Activated CD8-positive, alpha-beta memory T cell treated with anti-CD3 and anti-CD28 coated beads, Interleukin-2, amount 10 ng/mL, durations not matched to agents 7 days and 5 days (primary cell): ENCODE measurements around the gene HLCS. TPM values are rescaled to one million over a fixed set of nuclear protein-coding genes. Genes with fewer than 3 reads are reported as not detected.

Source experiments
- ATAC-seq: fragments of 150-1000 bp; cut with Tn5 transposase; one replicate; pipeline ENCODE4 v1.10.0; 2021; ENCODE audit warnings: moderate library complexity
- CTCF ChIA-PET: fragments of 350-600 bp; sonication (Branson Sonifier 250); formaldehyde crosslinking; loops from one replicate; lab custom pipeline; 2021; ENCODE audit warnings: antibody characterized with exemption; lab: Charles Lee
- DNase-seq: peaks from one replicate; pipeline ENCODE4 v3.0.0-alpha.2; 2020
- H3K27ac Mint-ChIP-seq: one replicate; pipeline ENCODE4 v1.8.0; 2021; ENCODE audit warnings: mild to moderate bottlenecking, mixed read lengths
- H3K27me3 Mint-ChIP-seq: one replicate; pipeline ENCODE4 v1.8.0; 2021; ENCODE audit warnings: mixed read lengths
- H3K36me3 Mint-ChIP-seq: one replicate; pipeline ENCODE4 v1.8.0; 2021; ENCODE audit warnings: mild to moderate bottlenecking, mixed read lengths
- H3K4me1 Mint-ChIP-seq: one replicate; pipeline ENCODE4 v1.8.0; 2021; ENCODE audit warnings: mixed read lengths
- H3K4me3 Mint-ChIP-seq: one replicate; pipeline ENCODE4 v1.8.0; 2021; ENCODE audit warnings: mild to moderate bottlenecking, moderate library complexity, mixed read lengths
- H3K9me3 Mint-ChIP-seq: one replicate; pipeline ENCODE4 v1.8.0; 2022; ENCODE audit warnings: low read depth, mixed read lengths
- total RNA-seq, 2 experiments: library from RNA; stranded (reverse); gene quantifications; one replicate each; pipeline ENCODE4 v1.2.3, GENCODE V29; 2021

The HLCS gene
- total RNA-seq, 2 experiments from 2014 or later: 14.2 to 16.2 TPM

DNA sequence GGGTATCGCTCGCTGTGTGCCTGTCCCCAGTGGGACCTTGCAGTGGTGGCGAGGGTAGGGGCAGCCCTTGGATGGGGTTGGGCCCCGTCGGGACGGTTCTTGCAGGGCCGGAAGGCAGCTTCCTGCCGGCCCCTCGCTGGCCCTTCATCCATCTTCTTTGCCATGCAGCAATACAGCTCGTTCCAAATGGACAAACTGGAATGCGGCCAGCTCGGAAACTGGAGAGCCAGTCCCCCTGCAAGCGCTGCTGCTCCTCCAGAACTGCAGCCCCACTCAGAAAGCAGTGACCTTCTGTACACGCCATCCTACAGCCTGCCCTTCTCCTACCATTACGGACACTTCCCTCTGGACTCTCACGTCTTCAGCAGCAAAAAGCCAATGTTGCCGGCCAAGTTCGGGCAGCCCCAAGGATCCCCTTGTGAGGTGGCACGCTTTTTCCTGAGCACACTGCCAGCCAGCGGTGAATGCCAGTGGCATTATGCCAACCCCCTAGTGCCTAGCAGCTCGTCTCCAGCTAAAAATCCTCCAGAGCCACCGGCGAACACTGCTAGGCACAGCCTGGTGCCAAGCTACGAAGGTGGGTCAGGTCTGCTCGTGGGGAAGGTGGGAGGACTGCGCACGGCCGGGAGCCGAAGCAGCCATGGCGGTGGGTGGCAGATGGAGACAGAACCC lies 221.8 kb downstream of the HLCS start:
- DNase-seq (no peak), ATAC-seq (no peak)
- Mint-ChIP-seq H3K27me3 (peaks cover 57% of the 10 kb centered on the region), H3K4me1 (peaks cover 9% of the 10 kb centered on the region), H3K27ac (no peak overlapping the region), H3K9me3 (no peaks in the 10 kb centered on the region), H3K36me3 (no peaks in the 10 kb centered on the region), H3K4me3 (no peak overlapping the region)
- CTCF ChIA-PET: interaction anchor here (1.2 kb wide), 1 partner anchor 10 kb away, joined by 3 read pairs; no protein-coding TSS in a partner anchor

DNA sequence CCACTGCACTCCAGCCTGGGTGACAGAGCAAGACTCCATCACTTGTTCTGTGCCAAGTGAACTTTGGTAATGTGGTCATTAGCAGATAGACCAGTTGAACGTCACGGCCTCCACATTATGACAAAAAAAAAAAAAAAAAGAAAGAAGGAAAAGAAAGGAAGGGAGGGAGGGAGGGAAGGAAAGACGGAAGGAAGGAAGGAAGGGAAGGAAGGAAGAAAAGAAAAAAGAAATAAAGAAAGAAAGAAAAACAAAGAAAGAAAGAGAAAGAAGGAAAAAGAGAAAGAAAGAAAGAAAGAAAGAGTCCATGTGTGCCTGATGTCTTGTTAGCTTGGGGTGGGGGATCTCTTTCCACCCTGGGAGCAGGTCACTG lies 222.3 kb downstream of the HLCS start:
- Mint-ChIP-seq H3K27ac (no peak overlapping the region), H3K4me1 (peaks cover 9% of the 10 kb centered on the region), H3K4me3 (no peak overlapping the region), H3K27me3 (peaks cover 56% of the 10 kb centered on the region), H3K36me3 (no peaks in the 10 kb centered on the region), H3K9me3 (no peaks in the 10 kb centered on the region)
- ATAC-seq (no peak), DNase-seq (no peak)
- CTCF ChIA-PET: interaction anchor here (1.2 kb wide), 1 partner anchor 11 kb away, joined by 3 read pairs; no protein-coding TSS in a partner anchor

DNA sequence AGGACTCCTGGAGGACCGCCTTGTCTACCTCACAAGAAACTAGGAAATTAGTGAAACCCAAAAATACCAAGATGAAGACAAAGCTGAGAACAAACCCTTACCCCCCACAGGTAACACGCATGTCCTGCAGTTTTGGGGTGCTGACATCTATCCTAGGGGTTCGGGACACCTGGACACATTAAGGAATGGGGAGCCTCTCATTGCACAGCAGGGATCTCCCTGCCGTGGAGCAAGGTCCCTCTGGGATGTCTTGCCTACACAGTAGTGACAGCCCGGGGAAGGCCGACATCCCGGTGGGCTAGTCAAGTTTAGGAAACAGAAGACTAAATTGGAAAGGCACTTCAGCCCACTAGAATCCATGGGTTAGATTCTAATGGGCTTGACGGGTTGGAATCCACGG lies 223.0 kb downstream of the HLCS start:
- Mint-ChIP-seq H3K4me3 (no peak overlapping the region), H3K27me3 (peaks cover 56% of the 10 kb centered on the region), H3K4me1 (peaks cover 9% of the 10 kb centered on the region), H3K36me3 (no peaks in the 10 kb centered on the region), H3K9me3 (no peaks in the 10 kb centered on the region), H3K27ac (no peak overlapping the region)
- CTCF ChIA-PET: interaction anchor here (1.2 kb wide), 1 partner anchor 12 kb away, joined by 3 read pairs; no protein-coding TSS in a partner anchor
- DNase-seq: no peak
- ATAC-seq: no peak

DNA sequence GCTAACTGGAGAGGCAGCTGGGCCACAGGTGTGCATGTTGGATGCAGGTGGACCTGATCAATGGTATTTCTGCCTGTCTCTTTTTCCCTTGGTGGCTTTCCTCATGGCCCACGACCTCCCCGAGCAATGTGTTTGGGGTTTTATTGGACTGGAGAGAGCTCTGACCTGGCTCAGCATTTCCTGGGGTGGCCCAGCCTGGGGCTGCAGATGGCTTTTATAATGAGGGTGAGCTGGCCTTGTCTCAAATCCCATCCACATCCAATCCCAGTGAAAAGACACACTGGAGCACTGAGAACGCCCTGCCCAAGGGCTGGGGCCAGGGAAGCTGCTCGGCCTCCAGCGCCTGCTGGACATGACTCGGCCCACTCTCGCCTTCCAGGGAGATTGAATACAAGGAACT lies 223.5 kb downstream of the HLCS start:
- DNase-seq (no peak), ATAC-seq (no peak)
- no peak overlapping the region for H3K4me3 Mint-ChIP-seq
- no peaks in the 10 kb centered on the region for H3K36me3 Mint-ChIP-seq
- no peaks in the 10 kb centered on the region for H3K9me3 Mint-ChIP-seq
- H3K27me3 Mint-ChIP-seq: peaks cover 52% of the 10 kb centered on the region
- no peak overlapping the region for H3K27ac Mint-ChIP-seq
- CTCF ChIA-PET: no interaction called here
- H3K4me1 Mint-ChIP-seq: peaks cover 6% of the 10 kb centered on the region

DNA sequence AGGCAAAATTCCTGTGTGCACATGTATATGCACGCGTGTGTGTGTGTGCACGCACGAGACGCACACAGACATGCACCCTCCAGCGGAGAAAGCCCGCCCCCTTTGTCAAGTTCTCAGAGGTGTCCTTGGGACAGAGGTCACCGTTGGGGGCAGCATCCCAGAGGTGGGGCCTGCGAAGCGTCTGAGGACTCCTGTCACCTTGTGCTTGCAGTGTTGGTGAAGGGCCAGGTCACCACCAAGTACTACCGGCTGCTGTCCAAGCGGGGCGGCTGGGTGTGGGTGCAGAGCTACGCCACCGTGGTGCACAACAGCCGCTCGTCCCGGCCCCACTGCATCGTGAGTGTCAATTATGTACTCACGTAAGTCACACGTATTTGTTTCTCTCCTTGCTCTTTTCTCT lies 225.0 kb downstream of the HLCS start:
- Mint-ChIP-seq H3K27me3 (peaks cover 44% of the 10 kb centered on the region), H3K36me3 (no peaks in the 10 kb centered on the region), H3K9me3 (no peaks in the 10 kb centered on the region), H3K27ac (no peak overlapping the region), H3K4me1 (no peaks in the 10 kb centered on the region), H3K4me3 (no peak overlapping the region)
- CTCF ChIA-PET: no interaction called here
- DNase-seq (no peak), ATAC-seq (no peak)

DNA sequence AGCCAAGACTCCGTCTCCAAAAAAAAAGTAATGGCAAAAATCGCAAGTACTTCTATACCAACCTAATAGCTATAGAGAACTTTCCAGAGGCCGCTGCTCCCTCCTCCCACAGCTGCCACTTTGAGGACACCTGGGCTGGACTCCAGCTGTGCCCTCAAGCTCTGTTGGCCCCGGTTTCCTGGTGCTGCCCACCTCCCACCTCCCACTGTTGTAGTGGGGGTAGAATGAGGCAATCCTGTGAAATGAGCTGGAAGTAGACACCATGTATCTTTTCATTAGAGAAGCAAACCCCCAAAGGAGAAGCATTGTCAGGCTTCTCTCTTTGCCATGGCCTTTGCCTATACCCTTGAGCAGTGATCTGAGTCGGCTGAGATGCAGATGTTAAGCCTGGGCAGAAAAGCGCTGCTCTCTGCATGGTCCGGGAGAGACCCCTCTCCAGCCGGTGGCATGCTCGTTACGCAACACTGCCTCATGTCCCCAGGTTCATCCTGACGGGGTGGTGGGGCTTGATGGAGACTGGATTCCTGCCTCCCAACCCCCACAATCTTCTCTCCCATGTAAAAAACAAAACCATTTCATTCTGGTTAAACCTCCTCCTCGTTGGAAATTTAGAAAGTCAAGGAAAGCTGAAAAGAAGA lies 227.9 kb downstream of the HLCS start:
- Mint-ChIP-seq H3K4me3 (no peak overlapping the region), H3K9me3 (no peaks in the 10 kb centered on the region), H3K27ac (no peak overlapping the region), H3K36me3 (no peaks in the 10 kb centered on the region), H3K4me1 (no peaks in the 10 kb centered on the region), H3K27me3 (peaks cover 24% of the 10 kb centered on the region)
- ATAC-seq (no peak), DNase-seq (no peak)
- CTCF ChIA-PET: no interaction called here

DNA sequence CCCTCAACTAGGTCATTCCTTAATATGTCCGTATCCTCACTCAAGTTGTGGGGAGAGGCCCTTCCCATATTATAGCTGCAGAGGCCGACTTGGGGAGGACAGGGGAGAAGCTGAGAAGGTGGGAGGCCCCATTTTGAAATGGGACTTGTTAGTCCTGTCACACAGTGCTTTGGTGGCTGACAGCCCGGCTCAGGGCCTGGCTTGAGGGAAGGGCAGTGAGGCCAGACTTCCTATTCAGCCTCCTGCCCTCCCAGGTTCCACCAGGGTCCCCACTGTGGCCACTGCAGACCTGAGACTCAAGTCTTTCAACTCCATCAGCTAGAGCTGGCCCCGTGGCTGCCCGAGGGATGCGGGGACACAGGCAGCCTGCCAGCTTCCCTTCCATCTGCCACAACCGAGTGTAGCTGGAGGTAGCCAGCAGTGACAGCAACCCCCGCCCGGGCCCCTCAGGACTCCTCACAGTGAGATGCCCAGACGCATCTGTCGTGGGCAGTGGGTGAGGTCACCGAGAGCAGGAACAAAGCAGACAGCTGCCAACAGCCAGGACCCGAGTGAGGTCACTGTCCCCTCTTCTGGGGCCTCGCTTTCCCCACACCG lies 230.6 kb downstream of the HLCS start:
- DNase-seq: no peak
- CTCF ChIA-PET: no interaction called here
- H3K36me3 Mint-ChIP-seq: no peaks in the 10 kb centered on the region
- no peaks in the 10 kb centered on the region for H3K4me1 Mint-ChIP-seq
- ATAC-seq: no peak
- no peak overlapping the region for H3K27ac Mint-ChIP-seq
- peaks cover 17% of the 10 kb centered on the region for H3K27me3 Mint-ChIP-seq
- H3K4me3 Mint-ChIP-seq: no peak overlapping the region
- no peaks in the 10 kb centered on the region for H3K9me3 Mint-ChIP-seq

DNA sequence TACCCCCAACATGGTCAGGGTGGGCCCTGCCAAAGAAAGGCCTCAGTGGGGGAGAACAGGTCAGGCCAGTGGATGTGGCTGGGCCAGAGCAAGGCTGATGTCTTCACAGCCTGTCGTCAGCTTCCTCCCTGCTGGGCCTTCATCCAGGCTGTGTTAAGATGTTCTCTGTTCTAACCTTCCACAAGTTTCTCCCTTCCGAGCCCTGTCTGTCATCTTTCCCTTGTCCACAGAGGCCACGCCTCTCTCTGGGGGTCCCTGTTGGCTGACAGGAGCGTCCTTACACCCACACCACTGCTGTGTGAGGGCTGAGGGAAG lies 231.3 kb downstream of the HLCS start:
- no peaks in the 10 kb centered on the region for H3K36me3 Mint-ChIP-seq
- H3K27me3 Mint-ChIP-seq: peaks cover 14% of the 10 kb centered on the region
- no peak for DNase-seq
- no peaks in the 10 kb centered on the region for H3K4me1 Mint-ChIP-seq
- no peak overlapping the region for H3K4me3 Mint-ChIP-seq
- ATAC-seq: no peak
- no peak overlapping the region for H3K27ac Mint-ChIP-seq
- H3K9me3 Mint-ChIP-seq: no peaks in the 10 kb centered on the region
- CTCF ChIA-PET: interaction anchor here (1.2 kb wide), 1 partner anchor 104 kb away, joined by 3 read pairs; no protein-coding TSS in a partner anchor

DNA sequence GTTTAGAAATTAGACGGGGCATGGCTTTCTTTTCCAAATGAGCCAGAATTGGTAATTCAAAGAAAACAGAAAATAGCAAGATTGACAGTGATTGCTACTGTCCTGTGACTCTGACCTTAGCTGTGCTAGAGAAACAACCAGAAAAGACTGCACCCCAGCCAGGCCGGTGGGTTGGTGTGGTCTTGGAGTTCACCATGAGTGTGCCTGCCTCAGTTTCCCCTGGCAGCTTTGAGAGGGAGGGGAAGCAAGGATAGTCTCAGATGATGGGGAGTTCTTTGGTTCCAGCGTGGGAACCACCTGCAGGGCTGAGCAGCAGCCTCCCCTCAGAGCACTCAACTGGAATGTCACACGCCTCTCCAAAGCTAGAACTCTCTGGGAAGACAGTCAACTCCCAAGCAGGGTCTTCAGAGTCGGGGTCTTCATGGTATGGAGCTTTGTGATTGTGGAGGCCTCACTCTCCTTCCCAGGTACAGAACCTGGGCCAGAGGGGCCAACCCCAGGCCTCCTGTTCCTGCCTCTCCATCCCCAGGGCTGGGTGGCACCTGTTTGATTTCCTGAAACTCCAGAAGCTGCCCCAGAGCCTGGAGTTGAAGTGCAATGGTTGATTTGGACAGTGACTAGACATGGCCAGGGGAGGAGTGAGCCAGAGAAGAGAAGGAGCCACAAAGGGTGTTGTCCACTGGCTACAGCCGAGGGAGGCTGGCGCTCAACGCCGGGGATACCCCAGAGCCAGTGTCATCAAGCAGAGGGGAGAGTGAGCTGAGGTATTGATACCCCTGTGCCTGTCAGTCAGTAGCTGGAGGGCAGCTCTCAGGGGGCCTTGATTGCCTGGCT lies 231.9 kb downstream of the HLCS start:
- H3K9me3 Mint-ChIP-seq: no peaks in the 10 kb centered on the region
- no peak overlapping the region for H3K4me3 Mint-ChIP-seq

DNA sequence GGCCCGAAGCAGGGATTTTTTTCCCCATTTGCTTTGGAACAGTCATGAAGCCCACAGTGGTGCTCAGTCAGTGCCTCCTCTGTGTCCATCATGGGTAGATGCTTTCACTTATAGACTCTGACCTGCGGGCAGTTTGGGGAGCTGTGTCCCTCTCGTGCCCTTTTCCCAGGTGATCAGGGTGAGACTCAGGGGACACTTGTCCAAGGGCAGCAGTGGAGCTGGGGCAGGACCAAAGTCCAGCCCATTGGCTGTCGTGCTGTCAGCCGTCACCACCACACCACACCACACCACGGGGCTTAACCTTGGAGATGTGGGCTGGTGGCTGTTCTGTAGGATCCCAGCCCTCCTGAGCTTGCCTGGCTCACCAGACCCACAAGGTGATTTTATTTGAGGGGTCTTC lies 232.6 kb downstream of the HLCS start:
- CTCF ChIA-PET: interaction anchor here (1.2 kb wide), 1 partner anchor 103 kb away, joined by 3 read pairs; no protein-coding TSS in a partner anchor
- DNase-seq (no peak), ATAC-seq (no peak)
- no peaks in the 10 kb centered on the region for H3K36me3 Mint-ChIP-seq
- no peak overlapping the region for H3K4me3 Mint-ChIP-seq
- peaks cover 4% of the 10 kb centered on the region for H3K27me3 Mint-ChIP-seq
- H3K9me3 Mint-ChIP-seq: no peaks in the 10 kb centered on the region
- H3K27ac Mint-ChIP-seq: no peak overlapping the region
- no peaks in the 10 kb centered on the region for H3K4me1 Mint-ChIP-seq

More for the DNA sequence above, 231.9 kb downstream of the HLCS start:
- Mint-ChIP-seq H3K27ac (no peak overlapping the region), H3K27me3 (peaks cover 10% of the 10 kb centered on the region), H3K4me1 (no peaks in the 10 kb centered on the region), H3K36me3 (no peaks in the 10 kb centered on the region)
- CTCF ChIA-PET: interaction anchor here (1.2 kb wide), 1 partner anchor 104 kb away, joined by 3 read pairs; no protein-coding TSS in a partner anchor
- no peak for DNase-seq
- no peak for ATAC-seq

DNA sequence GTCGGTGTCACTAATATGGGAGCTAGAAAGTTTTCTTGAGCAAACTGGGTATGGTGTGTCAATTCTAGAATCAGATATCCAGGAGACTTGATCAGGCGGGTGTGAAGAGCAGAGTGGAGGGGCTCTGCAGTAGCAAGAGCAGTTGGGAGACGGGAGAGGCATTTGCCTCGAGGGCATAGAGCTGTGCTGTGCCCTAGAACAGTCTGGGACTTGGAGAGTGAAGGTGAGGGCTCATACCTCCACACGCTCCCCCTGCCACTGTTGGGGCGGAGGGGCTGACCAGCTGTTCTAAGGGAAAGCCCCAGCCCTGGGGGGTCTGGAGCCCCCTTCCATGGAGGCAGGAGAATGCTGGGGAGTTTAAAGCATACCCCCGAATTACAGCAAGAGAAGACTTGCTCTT lies 233.7 kb downstream of the HLCS start:
- H3K9me3 Mint-ChIP-seq: no peaks in the 10 kb centered on the region
- CTCF ChIA-PET: no interaction called here
- no peaks in the 10 kb centered on the region for H3K27me3 Mint-ChIP-seq
- no peak for ATAC-seq
- H3K4me1 Mint-ChIP-seq: no peaks in the 10 kb centered on the region
- DNase-seq: no peak
- H3K27ac Mint-ChIP-seq: no peak overlapping the region
- H3K4me3 Mint-ChIP-seq: no peak overlapping the region
- H3K36me3 Mint-ChIP-seq: no peaks in the 10 kb centered on the region

DNA sequence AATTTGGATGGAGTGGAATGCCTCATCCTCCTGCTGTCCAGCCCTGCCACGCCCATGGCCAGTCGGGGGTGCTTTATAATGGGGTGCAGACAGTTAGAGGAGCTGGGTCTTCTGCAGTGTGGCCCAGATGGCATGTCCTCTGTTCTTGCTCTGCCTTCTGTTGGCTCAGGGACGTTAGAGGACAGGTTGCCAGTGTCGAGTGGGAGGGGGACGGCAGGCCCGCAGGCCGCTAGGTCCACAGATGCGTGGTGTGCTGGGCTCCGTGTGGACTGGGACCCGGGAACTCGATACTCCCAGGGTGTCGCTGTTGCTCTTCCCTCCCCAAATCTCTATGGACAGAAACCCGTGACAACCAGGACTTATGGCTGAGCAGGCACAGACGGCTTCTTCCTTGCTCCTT lies 234.3 kb downstream of the HLCS start:
- H3K36me3 Mint-ChIP-seq: no peaks in the 10 kb centered on the region
- CTCF ChIA-PET: no interaction called here
- H3K4me1 Mint-ChIP-seq: no peaks in the 10 kb centered on the region
- ATAC-seq (no peak), DNase-seq (no peak)
- H3K27ac Mint-ChIP-seq: no peak overlapping the region
- peaks cover 3% of the 10 kb centered on the region for H3K27me3 Mint-ChIP-seq
- H3K4me3 Mint-ChIP-seq: no peak overlapping the region
- H3K9me3 Mint-ChIP-seq: no peaks in the 10 kb centered on the region
